Fibroblast of skin of left quadriceps (primary cell): ENCODE results near the gene ZNF175.

Experiments used
- DNase-seq, 2 experiments: peaks; one replicate each; pipeline ENCODE4 v3.0.0-alpha.2; 2013; ENCODE audit warnings: low read depth in 2 of 2

Gene ZNF175

DNA sequence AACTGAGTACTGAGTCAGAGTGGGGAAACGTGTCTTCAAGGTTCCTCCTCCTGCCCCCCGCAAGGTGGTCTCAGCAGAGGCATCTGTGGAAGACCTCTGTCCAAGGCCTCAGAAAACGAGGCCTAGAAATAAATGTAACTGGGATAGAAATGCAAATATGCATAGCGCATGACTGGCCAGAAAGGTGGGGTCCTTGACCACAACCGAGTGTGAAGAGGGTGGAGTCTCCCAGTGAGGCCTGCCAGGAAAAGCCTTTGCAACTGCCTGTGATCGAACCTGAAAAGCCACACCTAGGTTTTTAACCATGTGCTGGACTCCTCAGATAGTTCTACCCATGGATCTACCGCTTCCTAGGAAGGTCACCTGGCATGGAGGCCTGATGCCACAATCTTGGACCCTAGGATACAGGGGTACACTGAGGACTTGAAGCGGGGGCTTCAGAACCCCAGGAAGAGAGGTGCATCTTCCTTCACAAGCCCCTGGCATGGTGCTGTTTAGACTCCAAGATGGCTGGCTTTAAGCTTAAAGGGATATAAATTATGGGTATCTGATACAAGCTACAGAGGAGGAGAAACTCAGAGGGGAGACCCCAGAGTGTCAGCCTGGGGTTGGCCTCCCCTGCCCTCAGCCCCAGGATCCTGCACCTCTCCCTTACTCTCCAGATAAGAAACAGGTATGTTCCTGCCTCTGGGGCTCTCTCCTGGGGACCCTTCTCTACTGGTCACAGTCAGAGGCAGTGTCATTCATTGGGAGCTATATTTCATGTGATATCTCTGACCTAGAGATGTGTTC, 21.4 kb upstream of the ZNF175 start:
- no peak for DNase-seq

DNA sequence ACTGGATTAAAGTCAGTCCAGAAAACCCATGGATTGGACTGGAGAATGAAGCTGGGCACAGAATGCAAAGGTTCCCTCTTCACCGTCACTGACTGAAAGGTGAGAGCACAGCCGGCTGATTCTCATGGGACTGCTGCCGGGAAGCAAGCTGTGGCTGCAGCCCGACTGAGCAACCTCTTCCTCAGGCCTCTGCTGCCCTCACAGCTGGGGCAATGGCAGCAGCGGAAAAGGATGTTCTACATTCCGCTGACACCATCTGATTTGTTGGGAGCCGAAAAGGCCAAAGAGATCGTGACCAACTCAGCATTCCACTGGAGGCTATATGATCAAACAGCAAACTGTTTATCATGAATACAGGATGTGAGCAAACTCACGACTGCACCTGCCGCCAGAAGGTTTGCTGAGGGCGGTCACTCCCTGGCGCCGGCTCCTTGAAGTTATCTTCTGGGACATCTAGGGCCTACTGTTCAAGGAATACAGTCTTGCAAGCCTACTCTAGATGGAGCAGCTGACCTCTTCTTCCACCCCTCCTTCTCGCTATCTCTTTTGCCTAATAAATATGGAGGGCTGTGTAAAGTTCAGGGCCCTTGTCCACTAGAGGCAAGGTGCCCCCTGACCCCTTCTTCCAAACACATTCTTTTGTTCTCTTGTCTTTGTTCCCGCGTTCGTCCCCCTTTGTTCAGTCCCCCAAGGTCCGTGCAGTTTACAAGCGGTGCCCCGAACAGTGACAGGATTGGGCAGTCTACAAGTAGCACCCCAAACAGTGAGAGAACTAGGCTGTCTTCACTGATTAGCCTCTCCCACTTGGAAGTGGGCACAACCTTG, 20.0 kb upstream of the ZNF175 start:
- no peak for DNase-seq

DNA sequence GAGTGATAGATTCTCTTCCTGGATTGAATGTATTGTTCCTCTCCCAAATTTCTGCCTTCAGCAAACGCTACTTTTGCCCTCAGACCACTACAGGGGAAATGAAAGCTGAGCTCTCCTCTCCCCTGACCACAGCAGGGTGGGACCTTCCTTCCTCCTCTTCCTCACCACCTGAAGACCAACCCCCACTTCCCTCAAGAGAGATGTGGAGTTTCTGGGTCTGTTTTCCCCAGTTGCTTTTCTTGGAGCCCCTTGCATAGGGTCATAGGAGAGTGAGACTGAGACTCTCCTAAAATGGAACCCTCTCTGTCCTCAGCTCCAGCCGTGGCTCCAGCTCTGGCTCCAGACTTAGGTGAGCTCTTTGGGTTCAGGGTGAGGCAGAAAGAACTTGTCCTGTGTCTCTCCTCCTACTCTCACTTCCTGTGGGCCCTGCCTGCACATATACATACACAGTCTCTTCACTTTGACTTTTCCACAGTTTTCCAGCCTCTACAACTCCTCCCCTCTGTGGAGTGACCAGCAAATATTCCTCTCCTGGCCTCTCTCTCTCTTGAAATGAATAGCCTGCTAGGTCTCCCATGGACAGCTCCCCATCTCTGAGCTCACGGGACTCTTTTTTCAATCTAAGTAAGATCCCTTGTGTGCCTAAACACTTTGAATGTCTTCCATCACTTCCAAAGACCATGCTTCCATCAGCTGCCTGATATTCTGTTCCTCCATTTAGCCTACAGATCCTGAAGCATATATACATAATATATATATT, 19.2 kb upstream of the ZNF175 start:
- no peak for DNase-seq

DNA sequence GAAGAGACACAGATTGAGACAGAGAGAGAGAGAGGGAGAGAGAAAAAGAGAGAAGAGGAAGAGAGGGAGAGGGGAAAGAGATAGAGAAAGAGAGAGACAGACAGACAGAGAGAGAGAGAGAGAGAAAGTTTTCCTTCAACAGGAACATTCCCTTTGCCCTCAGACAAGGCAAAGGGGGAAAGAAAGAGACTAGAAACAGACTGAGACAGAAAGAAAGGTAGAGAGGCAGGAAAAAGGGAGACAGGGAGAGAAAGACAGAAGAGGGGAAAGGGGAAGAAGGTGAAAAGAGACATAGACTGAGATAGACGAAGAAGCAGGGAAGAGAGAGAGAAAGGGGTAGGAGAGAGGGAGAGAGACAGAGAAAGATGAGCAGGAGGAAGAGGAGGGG, 18.5 kb upstream of the ZNF175 start:
- no peak for DNase-seq

DNA sequence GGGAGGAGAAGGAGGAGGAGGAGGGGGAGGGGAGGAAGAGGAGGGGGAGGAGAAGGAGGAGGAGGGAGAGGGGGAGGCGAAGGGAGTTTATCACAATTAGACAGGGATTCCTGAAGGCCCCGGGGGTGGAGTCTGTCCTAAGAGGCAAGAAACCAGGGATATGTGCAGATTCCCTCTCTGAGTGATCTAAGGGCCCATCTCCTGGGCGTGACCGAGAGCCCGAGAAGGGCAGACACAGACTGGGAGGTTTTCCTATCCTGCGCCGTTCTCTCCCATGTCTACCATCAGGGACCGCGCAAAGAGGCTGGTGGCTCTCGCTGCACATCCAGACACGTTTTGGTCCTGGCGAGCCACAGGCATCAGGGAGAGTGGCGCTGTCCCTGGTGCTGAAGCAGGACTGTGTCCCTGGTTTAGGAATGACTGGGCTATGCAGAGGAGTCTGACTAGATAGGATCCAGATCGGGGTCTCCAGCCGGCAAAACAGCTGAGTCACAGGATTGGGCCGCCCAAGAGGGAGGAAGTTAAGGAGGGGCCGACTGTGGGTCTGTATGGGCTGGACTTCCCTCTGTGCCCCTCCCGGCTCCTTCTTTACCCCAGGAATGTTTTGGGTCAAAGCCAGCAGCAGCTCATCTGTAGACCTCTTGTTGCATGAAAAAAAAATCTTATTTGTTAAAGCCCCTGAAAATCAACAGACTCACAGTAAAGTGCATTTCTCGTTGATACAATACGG, 17.9 kb upstream of the ZNF175 start:
- peak; percentile 18 to 26 for DNase-seq

DNA sequence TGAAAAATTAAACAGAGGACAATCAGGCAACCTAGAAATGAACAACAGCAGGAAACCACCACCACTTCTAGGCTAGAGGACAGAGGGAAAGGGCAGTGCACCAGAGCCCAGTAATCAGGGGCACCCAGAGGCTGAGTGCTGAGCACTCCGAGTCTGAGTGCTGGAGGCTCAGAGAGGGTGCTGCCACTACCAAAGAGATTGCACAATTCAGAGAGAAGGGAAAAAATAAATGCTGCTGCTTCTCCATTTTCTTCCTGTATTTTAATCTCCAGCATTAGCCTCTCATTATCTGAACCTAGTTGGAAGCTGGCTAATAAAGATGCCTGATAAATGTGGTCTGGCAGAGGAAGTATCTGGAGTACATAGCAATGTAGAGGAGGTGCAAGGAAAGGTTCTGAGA, 11.8 kb upstream of the ZNF175 start:
- DNase-seq = no peak

DNA sequence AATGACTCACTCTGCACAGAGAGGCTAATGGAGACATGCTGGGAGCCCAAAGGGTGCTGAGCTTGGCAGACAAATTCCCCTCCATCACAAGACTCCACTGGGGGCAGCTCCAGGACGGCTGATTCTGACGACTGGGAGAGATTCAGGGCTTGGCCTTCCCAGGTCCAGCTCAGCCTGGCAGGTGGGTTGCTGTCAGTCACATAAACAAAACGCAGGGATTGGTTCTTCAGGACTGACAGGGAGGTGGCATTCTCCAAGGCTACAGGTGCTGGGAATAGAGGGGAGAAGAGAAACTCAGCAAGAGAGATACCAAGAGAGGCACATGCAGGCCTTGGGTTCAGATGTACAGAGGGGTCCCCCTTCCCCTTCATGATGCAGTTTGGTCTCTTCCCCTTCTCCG, 10.7 kb upstream of the ZNF175 start:
- DNase-seq = no peak

DNA sequence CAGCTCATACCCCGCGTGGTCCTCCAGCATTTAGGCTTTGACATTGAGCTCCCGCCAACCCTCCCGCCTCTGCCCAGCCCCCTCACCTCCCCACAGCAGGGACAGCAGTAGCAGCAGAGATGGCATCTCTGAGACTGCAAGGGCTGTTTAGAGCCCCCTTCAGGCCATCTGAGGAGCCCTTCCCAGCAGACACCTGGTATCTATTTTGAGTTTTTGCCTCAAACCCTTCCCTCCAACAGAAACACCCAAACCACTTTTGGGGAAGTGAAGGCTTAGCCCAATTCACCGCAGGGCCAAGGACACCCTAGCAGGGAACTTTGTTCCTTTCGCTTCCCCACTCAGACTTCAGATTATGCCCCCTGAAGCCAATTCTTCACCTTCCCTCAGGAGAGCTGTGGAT, 6.3 kb upstream of the ZNF175 start:
- DNase-seq = no peak

DNA sequence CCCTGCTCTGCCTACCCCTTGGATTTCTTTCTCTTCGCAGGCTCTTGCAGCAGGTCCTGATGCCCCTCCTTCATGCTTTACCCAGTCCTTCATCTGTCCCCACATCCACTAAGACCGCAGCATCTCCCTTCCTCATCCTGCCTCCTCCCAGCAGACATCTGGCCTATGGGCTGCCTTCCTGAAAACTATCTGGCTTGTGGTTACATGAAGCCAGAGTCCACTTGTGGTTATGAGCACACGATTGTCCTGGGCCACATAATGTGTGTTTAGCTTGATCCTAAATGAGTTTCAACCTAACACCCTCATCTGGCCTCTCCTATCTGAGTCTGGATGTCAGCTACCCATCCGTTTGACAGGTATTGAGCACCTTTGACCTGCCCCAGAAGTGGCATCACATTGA, 5.5 kb upstream of the ZNF175 start:
- no peak for DNase-seq

DNA sequence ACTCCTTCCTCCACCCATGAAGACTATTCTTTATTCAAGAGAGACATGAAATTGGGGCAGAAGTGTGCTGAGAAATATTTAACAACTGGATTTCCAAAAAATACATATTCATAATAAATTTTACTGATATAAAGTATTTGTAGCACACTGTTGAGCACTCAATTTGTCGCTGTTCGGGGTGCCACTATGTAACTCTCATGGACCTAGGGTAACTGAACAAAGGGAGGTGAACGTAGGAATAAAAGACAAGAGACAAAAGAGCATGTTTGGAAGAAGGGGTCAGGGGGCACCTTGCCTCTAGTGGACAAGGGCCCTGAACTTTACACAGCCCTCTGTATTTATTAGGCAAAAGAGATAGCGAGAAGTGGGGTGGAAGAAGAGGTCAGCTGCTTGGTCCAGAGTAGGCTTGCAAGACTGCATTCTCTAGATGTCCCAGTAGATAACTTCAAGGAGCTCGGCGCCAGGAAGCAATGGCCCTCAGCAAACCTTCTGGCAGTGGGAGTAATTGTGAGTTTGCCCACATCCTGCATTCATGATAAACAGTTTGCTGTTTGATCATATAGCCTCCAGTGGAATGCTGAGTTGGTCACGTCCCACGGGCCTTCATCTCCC, 4.5 kb upstream of the ZNF175 start:
- no peak for DNase-seq

DNA sequence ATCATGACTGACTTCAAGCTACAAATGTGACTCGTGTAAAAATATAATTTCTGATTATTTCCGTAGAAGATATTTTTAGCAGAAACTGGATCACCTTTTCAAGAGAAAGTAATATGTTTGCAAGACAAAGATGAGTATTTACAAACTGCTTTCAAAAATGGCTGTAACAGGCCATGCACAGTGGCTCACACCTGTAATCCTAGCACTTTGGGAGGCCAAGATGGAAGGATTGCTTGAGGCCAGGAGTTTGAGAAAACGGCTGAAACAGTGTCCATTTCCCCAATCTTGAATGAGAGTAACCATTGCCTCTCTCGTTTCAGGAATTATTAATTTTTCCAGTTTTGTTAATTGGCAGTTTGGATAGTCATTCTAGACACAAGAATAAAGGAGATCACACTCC, 3.5 kb upstream of the ZNF175 start:
- no peak for DNase-seq

DNA sequence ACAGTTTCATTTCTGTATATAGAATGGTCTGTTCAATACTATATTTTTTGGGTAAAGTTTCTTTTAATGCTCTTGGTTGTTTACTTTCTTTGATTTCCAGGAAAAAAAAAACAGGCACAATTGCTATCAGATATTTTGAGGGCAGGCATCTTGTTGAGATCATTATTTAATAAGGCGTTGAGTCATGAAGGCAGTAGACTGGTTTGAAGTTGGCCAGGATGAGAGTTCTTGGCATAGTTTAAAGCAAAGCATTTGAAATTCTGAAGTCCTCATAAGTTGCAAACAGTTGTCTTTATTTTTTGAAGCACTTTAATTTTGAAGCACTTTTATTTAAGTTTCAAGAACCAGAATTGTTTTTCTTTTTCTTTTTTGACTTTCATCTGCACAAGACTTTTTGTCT, 2.6 kb upstream of the ZNF175 start:
- no peak for DNase-seq

DNA sequence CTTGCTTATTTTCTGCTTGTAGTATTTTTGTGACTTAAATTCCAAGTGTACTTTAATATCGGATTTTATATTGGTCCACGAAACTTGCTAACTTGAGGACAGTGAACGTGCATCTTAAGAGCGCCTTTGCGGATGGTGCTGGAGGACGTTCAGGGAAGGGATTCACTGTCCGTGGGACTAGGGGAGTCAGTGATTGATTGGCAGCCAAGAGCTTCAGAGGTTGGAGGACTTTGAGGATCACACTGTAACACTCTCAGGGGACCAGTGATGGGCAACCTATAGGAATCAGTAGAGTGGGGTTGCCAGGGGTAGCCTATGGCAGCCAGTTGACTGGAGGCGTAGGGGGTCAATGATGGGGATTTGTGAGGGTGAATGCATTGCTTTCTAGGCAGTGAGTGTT, 516 bp downstream of the ZNF175 start:
- no peak for DNase-seq

DNA sequence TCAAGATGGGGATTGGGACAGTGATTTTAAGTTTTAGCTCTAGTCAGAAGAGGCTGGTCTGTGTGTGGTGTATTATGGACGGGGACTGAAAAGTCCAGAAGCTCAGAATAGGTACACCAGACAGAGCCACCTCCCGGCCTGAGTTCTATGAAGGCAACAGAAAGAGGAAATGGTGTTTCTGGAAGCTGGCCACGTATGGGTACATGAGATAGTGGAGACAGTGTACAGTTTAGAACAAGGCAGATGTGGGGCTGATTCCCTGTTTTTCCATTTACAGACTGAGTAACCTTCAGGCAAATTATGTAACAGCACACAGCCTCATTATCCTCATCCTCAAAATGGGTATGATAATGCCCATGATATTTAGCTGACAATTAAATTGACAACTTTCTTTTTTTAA, 1.3 kb downstream of the ZNF175 start:
- no peak for DNase-seq

DNA sequence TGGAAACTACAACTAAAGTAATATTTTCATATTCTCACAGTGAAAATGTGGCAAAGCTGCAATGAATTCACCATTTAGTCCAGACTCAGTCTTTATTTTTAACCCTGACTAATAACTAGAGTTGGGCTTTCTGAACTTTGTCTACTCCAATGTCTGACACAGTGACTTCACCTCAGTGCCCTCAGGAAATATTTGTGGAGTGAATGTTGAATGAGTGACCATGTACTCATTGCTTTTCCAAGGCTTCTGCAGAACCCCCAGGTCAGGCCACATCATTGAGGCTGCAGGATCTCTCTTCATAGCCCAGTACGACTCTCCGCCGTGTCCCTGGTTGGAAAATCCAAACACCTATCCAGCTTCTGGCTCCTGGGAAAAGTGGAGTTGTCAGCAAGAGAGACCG, 1.8 kb downstream of the ZNF175 start:
- no peak for DNase-seq

DNA sequence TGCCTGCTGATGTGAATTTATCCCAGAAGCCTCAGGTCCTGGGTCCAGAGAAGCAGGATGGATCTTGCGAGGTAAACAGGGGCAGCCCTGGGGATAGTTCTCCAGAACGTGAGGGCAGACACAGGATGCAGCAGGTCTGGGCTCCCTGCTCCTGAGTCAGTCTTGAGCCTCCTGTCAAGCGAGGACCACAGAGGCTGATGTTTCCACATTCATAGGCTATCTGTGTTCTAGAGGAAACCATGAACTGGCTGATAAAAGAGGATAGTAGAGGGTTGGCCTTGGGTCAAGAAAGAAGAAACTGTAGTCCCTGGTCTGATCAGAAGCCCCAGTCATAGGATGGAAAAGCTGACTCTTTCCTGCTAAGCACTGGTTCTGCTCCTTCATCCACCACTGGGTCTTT, 2.2 kb downstream of the ZNF175 start:
- no peak for DNase-seq

DNA sequence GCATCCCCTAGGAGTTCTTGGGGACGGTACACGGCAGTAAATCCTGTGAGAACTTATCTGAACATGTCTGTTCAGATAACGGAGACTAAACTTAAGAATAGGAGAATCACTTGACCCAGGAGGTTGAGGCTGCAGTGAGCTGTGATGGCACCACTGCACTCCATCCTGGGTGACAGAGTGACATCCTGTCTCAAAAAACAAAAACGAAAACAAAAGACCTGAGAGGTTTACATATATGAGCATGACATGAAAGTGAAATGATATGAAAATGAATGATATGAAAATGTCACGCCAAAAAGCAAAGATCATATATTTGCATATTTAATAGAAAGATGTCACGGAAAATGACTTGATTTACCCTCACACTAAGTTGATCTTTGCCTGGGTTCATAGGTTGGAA, 5.8 kb downstream of the ZNF175 start:
- DNase-seq = no peak

DNA sequence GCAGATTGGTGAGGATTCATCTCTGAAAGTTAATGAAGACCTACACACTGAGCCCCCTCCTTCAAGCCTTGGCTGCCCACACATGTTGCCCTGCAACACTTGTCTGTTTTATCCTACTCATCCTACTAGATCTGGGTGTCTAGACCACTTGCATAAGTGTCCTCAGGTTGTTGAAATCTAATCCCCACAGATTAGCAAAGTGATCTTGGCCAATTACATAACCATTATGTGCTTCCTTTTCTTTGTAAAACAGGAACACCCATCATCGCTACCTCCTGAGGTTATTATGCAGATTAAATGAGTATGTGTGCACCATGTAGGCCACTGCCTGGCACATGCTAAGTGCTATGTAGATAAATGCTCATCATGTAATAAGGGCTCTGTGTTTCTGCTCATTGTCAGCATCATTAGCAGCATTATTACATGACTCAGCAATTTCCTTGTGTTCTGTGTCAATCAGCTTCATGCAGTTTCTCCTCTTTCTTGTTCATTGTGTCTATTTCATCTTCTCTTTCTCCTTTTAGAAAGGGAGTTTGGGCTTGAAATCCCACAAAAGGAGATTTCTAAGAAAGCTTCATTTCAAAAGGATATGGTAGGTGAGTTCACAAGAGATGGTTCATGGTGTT, 15.1 kb downstream of the ZNF175 start:
- DNase-seq = no peak

DNA sequence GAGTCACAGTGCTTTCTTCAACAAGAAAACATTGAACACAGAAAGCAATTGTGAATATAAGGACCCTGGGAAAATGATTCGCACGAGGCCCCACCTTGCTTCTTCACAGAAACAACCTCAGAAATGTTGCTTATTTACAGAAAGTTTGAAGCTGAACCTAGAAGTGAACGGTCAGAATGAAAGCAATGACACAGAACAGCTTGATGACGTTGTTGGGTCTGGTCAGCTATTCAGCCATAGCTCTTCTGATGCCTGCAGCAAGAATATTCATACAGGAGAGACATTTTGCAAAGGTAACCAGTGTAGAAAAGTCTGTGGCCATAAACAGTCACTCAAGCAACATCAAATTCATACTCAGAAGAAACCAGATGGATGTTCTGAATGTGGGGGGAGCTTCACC, 15.7 kb downstream of the ZNF175 start:
- no peak for DNase-seq

DNA sequence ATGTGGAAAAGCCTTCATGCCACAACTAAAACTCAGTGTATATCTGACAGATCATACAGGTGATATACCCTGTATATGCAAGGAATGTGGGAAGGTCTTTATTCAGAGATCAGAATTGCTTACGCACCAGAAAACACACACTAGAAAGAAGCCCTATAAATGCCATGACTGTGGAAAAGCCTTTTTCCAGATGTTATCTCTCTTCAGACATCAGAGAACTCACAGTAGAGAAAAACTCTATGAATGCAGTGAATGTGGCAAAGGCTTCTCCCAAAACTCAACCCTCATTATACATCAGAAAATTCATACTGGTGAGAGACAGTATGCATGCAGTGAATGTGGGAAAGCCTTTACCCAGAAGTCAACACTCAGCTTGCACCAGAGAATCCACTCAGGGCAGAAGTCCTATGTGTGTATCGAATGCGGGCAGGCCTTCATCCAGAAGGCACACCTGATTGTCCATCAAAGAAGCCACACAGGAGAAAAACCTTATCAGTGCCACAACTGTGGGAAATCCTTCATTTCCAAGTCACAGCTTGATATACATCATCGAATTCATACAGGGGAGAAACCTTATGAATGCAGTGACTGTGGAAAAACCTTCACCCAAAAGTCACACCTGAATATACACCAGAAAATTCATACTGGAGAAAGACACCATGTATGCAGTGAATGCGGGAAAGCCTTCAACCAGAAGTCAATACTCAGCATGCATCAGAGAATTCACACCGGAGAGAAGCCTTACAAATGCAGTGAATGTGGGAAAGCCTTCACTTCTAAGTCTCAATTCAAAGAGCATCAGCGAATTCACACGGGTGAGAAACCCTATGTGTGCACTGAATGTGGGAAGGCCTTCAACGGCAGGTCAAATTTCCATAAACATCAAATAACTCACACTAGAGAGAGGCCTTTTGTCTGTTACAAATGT, 16.4 kb downstream of the ZNF175 start:
- DNase-seq = no peak
